HepG2 (cell line): Measurements from ENCODE around the gene RNASE13. TPM values are rescaled to one million over a fixed set of nuclear protein-coding genes. Genes with fewer than 3 reads are reported as not detected.

ENCODE experiments used
- ATF1 ChIP-seq: IDR thresholded peaks from 2 replicates; pipeline ENCODE4 v1.6.1; 2016; ENCODE audit warnings: mild to moderate bottlenecking, control low read depth
- DZIP1 ChIP-seq: sonication (generic); formaldehyde crosslinking; IDR thresholded peaks from 2 replicates; pipeline ENCODE4 v1.5.0; 2020; ENCODE audit warnings: mild to moderate bottlenecking, missing genetic modification reagents
- ELF1 ChIP-seq: sonication (generic); formaldehyde crosslinking; IDR thresholded peaks from 2 replicates; pipeline ENCODE4 v1.4.0; 2020; ENCODE audit warnings: missing genetic modification reagents
- MED8 ChIP-seq: sonication (generic); formaldehyde crosslinking; IDR thresholded peaks from 2 replicates; pipeline ENCODE4 v1.8.1; 2023; ENCODE audit warnings: mild to moderate bottlenecking, missing genetic modification reagents; ENCODE audit not compliant: insufficient replicate concordance
- SAFB2 ChIP-seq: sonication (generic); formaldehyde crosslinking; IDR thresholded peaks from 2 replicates; pipeline ENCODE4 v1.5.1; 2020; ENCODE audit warnings: missing genetic modification reagents, low read depth, mild to moderate bottlenecking, borderline replicate concordance
- ZBTB39 ChIP-seq: sonication (generic); formaldehyde crosslinking; IDR thresholded peaks from 2 replicates; pipeline ENCODE4 v1.5.0; 2020; ENCODE audit warnings: missing genetic modification reagents
- ZMYM4 ChIP-seq: sonication (generic); formaldehyde crosslinking; IDR thresholded peaks from 2 replicates; pipeline ENCODE4 v1.8.1; 2023; ENCODE audit warnings: mild to moderate bottlenecking, missing genetic modification reagents
- ZNF282 ChIP-seq: fragments of 450-650 bp; IDR thresholded peaks from 2 replicates; pipeline ENCODE4 v1.6.1; 2018; ENCODE audit not compliant: partially characterized antibody
- ZNF598 ChIP-seq: sonication (generic); formaldehyde crosslinking; IDR thresholded peaks from 2 replicates; pipeline ENCODE4 v1.5.1; 2020; ENCODE audit warnings: mild to moderate bottlenecking, missing genetic modification reagents, borderline replicate concordance
- ZSCAN12 ChIP-seq: sonication (generic); formaldehyde crosslinking; IDR thresholded peaks from 2 replicates; pipeline ENCODE4 v1.9.0; 2021; ENCODE audit warnings: mild to moderate bottlenecking, missing genetic modification reagents
- polyA plus RNA-seq, 8 experiments: library from polyadenylated mRNA; depleted of rRNA in 3 of 8; stranded (reverse) in 7 of 8; unstranded in 1 of 8; fragments of >200 nt; fragmentation: Illumina TruSeq in 4 of 8; extraction: Trizol in 4 of 8; gene quantifications; 2 replicates each; pipeline versions ENCODE4 v1.2.1 to v1.2.3, GENCODE V29; 2011 to 2016; ENCODE audit warnings: low read depth in 4 of 8, missing spikeins in 1 of 8, mixed read lengths in 1 of 8; ENCODE audit not compliant: insufficient read depth in 1 of 8
- total RNA-seq, 5 experiments: library from RNA; depleted of rRNA; stranded (reverse); fragments of >200 nt; fragmentation: Illumina TruSeq; extraction: Trizol; gene quantifications; 2 replicates each; pipeline ENCODE4 v1.2.3, GENCODE V29; 2016; ENCODE audit warnings: low read depth in 1 of 5
- TF ChIP-seq, protein P1 (sequence below): sonication (generic); formaldehyde crosslinking; IDR thresholded peaks from 2 replicates; pipeline ENCODE4 v1.4.0; 2020; ENCODE audit warnings: mild to moderate bottlenecking, missing genetic modification reagents
- TF ChIP-seq, protein P2 (sequence below): sonication (generic); formaldehyde crosslinking; IDR thresholded peaks from 2 replicates; pipeline ENCODE4 v1.5.0; 2020; ENCODE audit warnings: missing genetic modification reagents
- TF ChIP-seq, protein P3 (sequence below): sonication (generic); formaldehyde crosslinking; IDR thresholded peaks from 2 replicates; pipeline ENCODE4 v1.9.0; 2021; ENCODE audit warnings: missing genetic modification reagents, borderline replicate concordance

The RNASE13 gene
- total and polyA plus RNA-seq, 2 of the 13 experiments (the other 11 are each of a cell fraction or from before 2014, with no cell fraction given), result 1.0 TPM; not detected in 1

DNA sequence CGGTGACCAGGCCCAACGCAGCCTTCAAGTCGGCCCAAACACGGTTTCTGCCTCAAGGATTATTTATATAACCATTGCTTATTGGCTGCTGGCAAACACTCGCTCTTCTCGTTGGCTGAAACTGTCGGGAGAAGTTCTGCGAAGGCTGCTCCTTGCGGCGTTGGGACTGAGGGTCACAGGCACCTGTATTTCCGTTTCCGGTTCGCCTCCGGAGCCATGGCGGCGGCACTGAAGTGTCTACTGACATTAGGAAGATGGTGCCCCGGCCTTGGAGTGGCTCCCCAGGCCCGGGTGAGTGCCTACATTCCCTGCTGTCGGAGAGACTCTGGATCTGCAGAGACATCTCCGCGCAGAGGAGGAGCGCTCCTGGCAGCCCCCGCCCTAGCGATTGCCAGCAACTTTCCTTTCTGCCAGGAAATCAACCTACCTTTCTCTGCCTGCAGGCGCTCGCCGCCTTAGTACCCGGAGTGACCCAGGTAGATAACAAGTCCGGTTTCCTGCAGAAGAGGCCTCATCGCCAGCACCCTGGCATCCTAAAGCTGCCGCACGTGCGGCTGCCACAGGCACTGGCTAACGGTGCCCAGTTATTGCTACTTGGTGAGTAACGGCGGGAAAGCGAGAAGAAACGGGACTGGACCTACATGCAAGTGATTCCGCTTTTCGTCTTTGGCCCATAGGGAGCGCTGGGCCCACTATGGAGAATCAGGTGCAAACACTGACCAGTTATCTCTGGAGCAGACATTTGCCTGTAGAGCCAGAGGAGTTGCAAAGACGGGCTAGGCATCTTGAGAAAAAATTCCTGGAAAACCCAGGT is 44.6 kb downstream of the RNASE13 start, which contains the start of gene METTL17 (continued):
- TF ChIP-seq ZNF598 (CRISPR knock-in tag), result peak; percentile 72; the same call in 1 of the 2 replicates
- no peak for TF ChIP-seq SAFB2 (CRISPR knock-in tag)
- TF ChIP-seq DZIP1 (CRISPR knock-in tag), result 0 out of 2 replicates have a peak, but pooled peaks have one; percentile 27
- TF ChIP-seq, protein P1, sequence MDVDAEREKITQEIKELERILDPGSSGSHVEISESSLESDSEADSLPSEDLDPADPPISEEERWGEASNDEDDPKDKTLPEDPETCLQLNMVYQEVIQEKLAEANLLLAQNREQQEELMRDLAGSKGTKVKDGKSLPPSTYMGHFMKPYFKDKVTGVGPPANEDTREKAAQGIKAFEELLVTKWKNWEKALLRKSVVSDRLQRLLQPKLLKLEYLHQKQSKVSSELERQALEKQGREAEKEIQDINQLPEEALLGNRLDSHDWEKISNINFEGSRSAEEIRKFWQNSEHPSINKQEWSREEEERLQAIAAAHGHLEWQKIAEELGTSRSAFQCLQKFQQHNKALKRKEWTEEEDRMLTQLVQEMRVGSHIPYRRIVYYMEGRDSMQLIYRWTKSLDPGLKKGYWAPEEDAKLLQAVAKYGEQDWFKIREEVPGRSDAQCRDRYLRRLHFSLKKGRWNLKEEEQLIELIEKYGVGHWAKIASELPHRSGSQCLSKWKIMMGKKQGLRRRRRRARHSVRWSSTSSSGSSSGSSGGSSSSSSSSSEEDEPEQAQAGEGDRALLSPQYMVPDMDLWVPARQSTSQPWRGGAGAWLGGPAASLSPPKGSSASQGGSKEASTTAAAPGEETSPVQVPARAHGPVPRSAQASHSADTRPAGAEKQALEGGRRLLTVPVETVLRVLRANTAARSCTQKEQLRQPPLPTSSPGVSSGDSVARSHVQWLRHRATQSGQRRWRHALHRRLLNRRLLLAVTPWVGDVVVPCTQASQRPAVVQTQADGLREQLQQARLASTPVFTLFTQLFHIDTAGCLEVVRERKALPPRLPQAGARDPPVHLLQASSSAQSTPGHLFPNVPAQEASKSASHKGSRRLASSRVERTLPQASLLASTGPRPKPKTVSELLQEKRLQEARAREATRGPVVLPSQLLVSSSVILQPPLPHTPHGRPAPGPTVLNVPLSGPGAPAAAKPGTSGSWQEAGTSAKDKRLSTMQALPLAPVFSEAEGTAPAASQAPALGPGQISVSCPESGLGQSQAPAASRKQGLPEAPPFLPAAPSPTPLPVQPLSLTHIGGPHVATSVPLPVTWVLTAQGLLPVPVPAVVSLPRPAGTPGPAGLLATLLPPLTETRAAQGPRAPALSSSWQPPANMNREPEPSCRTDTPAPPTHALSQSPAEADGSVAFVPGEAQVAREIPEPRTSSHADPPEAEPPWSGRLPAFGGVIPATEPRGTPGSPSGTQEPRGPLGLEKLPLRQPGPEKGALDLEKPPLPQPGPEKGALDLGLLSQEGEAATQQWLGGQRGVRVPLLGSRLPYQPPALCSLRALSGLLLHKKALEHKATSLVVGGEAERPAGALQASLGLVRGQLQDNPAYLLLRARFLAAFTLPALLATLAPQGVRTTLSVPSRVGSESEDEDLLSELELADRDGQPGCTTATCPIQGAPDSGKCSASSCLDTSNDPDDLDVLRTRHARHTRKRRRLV (CRISPR knock-in tag), result peak; percentile 72
- TF ChIP-seq ZNF282, result no peak
- TF ChIP-seq ZMYM4, result peak; percentile 62; the same call in 1 of the 2 replicates
- peak; percentile 77 for TF ChIP-seq ATF1
- 0 out of 2 replicates have a peak, but pooled peaks have one; percentile 18 for TF ChIP-seq ZSCAN12 (CRISPR knock-in tag)
- 0 out of 2 replicates have a peak, but pooled peaks have one; percentile 80 for TF ChIP-seq ZBTB39 (CRISPR knock-in tag)
- TF ChIP-seq, protein P2, sequence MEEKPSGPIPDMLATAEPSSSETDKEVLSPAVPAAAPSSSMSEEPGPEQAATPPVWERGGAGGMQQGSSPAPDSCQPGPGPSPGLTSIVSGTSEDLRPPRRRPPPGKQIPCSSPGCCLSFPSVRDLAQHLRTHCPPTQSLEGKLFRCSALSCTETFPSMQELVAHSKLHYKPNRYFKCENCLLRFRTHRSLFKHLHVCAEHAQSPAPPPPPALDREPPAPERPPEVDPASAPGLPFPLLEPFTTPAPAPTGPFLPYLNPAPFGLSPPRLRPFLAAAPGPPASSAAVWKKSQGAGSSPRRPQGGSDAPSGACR (CRISPR knock-in tag), result peak; percentile 95
- peak; percentile 12 for TF ChIP-seq MED8 (CRISPR knock-in tag)
- TF ChIP-seq ELF1 (CRISPR knock-in tag), result peak; percentile 75
- TF ChIP-seq, protein P3, sequence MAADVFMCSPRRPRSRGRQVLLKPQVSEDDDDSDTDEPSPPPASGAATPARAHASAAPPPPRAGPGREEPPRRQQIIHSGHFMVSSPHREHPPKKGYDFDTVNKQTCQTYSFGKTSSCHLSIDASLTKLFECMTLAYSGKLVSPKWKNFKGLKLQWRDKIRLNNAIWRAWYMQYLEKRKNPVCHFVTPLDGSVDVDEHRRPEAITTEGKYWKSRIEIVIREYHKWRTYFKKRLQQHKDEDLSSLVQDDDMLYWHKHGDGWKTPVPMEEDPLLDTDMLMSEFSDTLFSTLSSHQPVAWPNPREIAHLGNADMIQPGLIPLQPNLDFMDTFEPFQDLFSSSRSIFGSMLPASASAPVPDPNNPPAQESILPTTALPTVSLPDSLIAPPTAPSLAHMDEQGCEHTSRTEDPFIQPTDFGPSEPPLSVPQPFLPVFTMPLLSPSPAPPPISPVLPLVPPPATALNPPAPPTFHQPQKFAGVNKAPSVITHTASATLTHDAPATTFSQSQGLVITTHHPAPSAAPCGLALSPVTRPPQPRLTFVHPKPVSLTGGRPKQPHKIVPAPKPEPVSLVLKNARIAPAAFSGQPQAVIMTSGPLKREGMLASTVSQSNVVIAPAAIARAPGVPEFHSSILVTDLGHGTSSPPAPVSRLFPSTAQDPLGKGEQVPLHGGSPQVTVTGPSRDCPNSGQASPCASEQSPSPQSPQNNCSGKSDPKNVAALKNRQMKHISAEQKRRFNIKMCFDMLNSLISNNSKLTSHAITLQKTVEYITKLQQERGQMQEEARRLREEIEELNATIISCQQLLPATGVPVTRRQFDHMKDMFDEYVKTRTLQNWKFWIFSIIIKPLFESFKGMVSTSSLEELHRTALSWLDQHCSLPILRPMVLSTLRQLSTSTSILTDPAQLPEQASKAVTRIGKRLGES (CRISPR knock-in tag), result peak; percentile 62; the same call in 1 of the 2 replicates
